ENCODE results near the gene PTPN9.
"Not testable (repeated sequence)": the region's sequence is repeated elsewhere in the genome, so short reads cannot be mapped to it uniquely, and the experiment has no call there.

Gene PTPN9

DNA sequence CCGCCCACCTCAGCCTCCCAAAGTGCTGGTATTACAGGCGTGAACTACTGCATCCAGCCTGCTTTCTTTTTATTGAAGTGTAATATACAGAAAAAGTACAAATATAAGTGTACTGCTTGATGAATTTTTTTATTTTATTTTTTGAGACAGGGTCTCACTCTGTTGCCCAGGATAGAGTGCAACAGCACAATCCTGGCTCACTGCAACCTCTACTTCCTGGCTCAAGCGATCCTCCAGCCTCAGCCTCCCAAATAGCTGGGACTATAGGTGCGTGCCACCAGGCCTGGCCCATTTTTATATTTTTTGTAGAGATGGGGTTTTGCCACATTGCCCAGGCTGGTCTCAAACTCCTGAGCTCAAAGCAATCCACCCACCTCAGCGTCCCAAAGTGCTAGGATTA, 3.8 kb upstream of the PTPN9 start:
- DNase-seq = not testable (repeated sequence)

DNA sequence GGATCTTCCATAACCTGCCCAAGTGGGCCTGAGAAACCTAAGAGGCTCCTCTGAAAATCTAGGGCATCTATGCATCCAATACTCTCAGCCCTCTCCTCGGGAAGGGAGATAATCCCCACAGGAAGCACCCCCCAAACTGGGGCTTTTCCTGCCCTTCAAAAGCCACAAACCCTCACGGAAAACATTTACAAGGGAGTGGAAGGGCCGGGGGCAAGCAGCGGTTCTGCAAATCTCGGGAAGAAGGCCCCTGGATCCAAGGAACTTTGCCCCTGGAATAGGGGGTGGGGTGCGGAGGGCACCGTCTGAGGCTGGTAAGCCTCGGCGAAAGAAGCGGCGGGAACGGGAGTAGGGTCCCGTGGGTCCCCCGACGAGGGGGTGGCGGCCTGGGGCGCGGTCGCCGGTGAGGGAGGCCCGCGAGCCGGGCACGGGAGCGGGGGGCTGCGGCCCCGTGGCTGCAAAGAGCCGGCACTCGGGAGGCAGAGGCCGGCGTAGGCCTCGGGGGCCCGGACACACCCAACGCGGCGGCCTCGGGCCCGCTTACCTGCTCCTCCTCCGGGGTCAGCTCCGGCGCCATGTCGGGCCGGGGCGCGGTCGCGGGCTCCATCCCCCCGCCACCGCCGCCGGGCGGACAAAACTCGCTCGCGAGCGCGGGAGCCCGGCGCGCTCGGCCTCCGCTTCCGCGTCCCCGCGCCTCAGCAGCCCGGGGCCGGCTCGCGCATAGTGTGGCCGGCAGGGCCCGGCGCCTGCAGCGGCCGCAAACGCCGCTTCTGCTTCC, 755 bp downstream of the PTPN9 start:
- DNase-seq = peak; percentile 69

- DNase-seq = peak; percentile 32
These were observed 1.5 kb downstream of the PTPN9 start for GRCh38 chr15:75577401-75578172.

DNA sequence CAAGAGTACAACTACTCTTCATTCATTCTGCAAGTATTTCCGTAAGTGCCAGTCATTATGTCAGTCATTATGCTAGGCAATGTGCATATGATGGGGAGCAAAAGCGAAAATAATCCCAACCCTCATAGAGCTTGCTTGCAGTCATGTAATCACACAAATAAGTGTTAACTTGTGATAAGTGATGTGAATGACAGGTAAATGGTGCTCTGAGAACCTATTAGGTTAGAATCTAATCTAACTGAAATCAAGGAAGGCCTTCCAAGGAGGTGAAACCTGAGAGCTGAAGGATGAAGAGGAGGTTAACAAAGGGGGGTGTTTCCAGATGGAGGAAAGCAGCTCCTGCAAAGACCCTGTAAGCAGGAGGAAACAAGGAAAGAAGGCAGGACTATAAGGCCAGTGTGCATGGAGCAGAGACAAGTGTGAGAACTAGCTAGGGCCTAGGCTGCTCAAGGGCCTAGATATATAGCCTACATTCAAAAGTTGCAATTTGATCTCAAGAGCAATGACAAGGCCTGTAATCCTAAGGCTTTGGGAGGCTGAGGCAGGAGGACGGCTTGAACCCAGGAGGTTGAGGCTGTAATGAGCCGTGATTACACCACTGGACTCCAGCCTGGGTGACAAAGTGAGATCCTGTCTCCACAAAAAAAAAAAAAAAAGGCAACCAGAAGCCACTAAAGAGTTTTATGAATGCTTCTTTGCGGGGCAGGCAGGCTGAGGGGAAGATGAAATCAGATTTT, 5.3 kb downstream of the PTPN9 start:
- no peak for DNase-seq

DNA sequence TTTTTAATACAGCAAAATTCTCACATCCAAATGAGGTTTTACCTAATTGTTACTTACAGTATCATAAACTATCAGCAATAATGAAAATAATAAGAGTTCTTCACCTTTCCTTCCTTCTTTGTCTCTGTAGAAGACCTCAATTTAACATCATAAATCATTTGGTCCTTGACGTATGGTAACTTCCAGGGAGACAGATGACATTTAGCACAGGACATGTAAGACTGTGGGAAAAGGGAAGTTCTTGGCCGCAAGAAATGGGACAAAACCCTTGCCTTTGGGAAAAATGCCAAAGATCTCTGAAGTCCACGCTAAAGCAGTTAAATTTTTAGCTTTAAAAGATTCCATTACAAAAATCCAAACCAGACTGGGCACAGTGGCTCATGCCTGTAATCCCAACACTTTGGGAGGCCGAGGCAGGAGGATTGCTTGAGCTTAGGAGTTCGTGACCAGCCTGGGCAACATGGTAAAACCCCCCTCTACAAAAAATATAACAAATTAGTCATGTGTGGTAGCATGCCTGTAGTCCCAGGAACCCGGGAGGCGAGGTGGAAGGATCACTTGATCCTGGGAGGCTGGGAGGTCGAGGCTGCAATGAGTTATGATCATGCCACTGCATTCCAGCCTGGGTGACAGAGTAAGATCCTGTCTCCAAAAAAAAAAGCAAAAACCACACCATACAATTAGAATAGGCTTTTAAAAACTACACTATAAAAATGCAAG, 8.8 kb downstream of the PTPN9 start:
- DNase-seq = no peak

GRCh38 chr15:75565062-75565970, 13.8 kb downstream of the PTPN9 start:
- no peak for DNase-seq

DNA sequence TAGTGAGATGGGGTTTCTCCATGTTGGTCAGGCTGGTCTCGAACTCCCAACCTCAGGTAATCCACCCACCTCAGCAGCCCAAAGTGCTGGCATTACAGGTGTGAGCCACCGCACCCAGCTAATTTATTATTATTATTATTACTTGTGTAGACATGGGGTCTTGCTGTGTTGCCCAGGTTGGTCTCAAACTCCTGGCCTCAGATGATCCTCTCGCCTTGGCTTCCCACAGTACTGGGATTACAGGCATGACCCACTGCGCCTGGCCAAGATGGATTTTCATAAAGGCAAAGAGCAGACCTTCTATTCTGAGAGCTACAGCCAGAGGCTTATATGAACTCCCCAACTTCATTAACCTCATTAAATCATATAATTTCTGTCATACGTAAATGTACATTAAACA, 17.2 kb downstream of the PTPN9 start:
- no peak for DNase-seq

DNA sequence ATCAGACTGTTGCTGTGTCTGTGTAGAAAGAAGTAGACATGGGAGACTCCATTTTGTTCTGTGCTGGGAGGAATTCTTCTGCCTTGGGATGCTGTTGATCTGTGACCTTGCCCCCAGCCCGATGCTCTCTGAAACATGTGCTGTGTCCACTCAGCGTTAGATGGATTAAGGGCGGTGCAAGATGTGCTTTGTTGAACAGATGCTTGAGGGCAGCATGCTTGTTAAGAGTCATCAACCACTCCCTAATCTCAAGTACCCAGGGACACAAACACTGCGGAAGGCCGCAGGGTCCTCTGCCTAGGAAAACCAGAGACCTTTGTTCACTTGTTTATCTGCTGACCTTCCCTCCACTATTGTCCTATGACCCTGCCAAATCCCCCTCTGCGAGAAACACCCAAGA, 19.8 kb downstream of the PTPN9 start:
- not testable (repeated sequence) for DNase-seq

- not testable (repeated sequence) for DNase-seq
These were observed 20.2 kb downstream of the PTPN9 start for GRCh38 chr15:75558955-75559354.

- DNase-seq = no peak
These were observed 24.4 kb downstream of the PTPN9 start for GRCh38 chr15:75554717-75555116.

- DNase-seq = no peak
These were observed 25.5 kb downstream of the PTPN9 start for GRCh38 chr15:75553659-75554058.

GRCh38 chr15:75551091-75551490, 28.0 kb downstream of the PTPN9 start:
- DNase-seq = peak; percentile 51

DNA sequence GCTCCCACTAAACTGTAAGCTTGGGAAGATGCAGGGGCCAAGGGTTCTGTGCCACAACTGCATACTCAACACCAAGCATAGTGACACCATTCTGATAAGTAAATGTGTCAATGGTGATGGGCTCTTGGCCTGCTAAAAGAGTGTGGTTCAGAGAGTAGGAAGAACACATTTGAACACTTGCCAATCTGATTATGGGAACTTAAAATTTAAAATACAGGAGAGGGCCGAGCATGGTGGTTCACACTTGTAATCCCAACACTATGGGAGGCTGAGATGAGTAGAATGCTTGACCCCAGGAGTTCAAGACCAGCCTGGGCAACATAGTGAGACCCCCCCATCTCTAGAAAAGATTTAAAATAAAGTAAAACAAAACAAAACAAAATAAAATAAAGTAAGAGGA, 34.1 kb downstream of the PTPN9 start:
- DNase-seq = peak; percentile 84

- DNase-seq = no peak
These were observed 34.8 kb downstream of the PTPN9 start for GRCh38 chr15:75544359-75544758.

GRCh38 chr15:75542949-75543545, 36.1 kb downstream of the PTPN9 start:
- DNase-seq = not testable (repeated sequence)

DNA sequence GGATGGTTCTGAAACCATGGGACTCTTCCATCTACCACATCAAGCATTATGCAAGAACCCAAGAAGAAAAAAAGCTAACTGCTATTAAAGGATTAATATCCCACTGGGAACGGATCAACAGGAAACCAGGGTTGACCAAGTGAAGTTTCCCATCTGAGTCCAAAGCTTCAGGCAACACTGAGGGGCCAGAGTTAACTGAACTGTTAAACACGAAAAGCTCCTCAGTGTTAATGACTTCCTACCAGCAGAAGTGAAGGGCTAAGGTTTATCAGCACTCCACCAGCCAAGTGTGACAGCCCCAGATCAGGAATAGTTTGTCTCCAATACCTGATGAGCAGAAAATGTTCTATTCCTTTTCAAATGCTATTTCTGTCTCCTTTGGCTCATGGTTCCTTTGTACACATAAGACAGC, 36.7 kb downstream of the PTPN9 start:
- DNase-seq = peak; percentile 68

GRCh38 chr15:75538376-75538775, 40.7 kb downstream of the PTPN9 start:
- no peak for DNase-seq

- DNase-seq = no peak
These were observed 45.2 kb downstream of the PTPN9 start for GRCh38 chr15:75533945-75534344.

DNA sequence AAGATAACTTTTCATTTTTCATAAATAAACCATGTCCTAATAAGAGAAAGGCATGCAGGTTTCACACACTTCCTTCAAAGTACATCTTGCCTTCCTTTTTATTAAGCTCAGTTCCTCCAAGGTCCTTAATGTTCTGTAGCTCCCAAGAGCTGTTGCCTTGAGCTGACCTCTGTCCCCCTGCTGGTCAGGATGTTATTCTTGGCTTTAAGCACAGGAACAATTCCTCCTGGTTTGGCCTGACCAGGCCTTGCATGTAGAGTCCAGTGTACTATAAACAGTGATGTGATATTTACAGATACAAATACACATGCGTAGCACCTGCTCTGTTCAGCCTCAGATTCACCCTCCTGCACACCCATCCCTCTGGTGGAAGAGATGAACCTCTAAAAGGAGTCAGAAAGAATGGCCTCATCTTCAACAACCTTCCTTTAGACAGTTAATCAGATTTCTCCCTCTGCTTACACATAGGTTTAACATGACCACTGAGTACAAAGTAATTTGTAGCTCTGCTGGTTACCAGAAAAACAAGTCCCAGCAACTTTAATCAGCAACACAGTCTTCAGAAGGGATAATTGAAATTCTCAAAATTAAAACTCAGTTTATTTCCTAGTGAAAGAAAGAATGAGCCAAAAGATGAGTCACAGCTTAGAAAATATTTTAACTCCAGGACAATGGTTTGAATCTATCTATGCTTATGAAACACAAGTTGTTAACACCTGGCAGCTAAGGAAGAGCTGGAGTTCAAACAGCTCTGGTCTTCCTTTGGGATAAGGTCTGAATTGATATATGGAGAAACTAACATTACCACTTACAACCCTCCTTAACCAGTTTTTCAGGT, 46.5 kb downstream of the PTPN9 start:
- peak; percentile 69 for DNase-seq

- no peak for DNase-seq
These were observed 48.1 kb downstream of the PTPN9 start for GRCh38 chr15:75531041-75531450.

Data from hematopoietic multipotent progenitor cell treated with erythropoietin and hydrocortisone succinate and interleukin-3 and kit ligand, for 4 days (in vitro differentiated cells).